ENCODE measurements around the gene SLC22A4. TPM values are rescaled to one million over a fixed set of nuclear protein-coding genes. Genes with fewer than 3 reads are reported as not detected.

SLC22A4 gene
- total RNA-seq, 2 donors from 2014 or later: 1.3 to 8.3 TPM

DNA sequence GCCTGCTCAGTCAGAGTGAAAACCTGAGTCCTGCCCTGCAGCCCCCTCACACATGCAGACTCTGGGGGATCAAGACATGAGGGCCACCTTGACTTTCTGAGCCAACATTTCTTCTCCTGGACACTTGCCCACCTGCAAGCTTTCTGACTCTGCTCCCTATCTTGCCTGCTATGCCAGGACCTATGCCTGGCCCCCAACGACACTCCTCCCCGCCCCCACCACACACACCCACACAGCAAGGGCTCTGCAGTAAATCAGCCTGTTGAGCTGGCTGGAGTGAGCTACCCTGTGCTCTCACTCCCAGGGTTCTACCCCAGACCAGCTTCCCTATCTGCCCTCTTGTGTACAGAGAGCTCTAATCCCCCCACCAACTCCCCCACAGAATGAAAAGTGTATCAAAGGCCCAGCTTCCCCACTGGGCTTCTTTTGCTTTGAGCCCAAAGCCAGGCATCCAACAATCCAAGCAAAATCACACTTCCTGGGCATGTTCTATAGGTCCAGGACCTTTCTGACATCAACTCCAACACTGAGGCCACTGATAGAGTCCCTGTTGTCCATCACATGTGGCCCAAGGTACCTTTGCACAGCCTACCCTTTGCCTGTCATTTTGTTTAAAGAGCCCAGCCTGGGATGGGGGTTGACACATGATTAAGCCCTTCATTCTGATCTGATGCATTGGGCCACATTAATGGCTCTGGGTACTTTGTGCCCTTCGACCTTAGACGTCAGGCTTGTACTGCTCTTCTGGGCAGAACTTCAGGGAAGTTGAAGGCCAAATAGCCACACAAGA, 29.5 kb upstream of the SLC22A4 start:
- Histone ChIP-seq H3K27ac (peak overlapping the region; percentile 72), H3K4me3 (no peak overlapping the region), H3K9ac (ENCODE audit: low read depth in 2 of 2, low read length in 2 of 2) (peak overlapping the region in 1 of 2 donors; percentile 71), H3K36me3 (no peaks in the 10 kb centered on the region), H3K27me3 (no peaks in the 10 kb centered on the region), H3K9me3 (no peaks in the 10 kb centered on the region), H3K4me1 (peaks cover 20% of the 10 kb centered on the region)
- TF ChIP-seq, protein P1, sequence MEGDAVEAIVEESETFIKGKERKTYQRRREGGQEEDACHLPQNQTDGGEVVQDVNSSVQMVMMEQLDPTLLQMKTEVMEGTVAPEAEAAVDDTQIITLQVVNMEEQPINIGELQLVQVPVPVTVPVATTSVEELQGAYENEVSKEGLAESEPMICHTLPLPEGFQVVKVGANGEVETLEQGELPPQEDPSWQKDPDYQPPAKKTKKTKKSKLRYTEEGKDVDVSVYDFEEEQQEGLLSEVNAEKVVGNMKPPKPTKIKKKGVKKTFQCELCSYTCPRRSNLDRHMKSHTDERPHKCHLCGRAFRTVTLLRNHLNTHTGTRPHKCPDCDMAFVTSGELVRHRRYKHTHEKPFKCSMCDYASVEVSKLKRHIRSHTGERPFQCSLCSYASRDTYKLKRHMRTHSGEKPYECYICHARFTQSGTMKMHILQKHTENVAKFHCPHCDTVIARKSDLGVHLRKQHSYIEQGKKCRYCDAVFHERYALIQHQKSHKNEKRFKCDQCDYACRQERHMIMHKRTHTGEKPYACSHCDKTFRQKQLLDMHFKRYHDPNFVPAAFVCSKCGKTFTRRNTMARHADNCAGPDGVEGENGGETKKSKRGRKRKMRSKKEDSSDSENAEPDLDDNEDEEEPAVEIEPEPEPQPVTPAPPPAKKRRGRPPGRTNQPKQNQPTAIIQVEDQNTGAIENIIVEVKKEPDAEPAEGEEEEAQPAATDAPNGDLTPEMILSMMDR (IDR thresholded peaks at IDR 0.05): no peak
- intact Hi-C loops (cut with DNase I): no loop called here
- DNase-seq: peak; percentile 19

DNA sequence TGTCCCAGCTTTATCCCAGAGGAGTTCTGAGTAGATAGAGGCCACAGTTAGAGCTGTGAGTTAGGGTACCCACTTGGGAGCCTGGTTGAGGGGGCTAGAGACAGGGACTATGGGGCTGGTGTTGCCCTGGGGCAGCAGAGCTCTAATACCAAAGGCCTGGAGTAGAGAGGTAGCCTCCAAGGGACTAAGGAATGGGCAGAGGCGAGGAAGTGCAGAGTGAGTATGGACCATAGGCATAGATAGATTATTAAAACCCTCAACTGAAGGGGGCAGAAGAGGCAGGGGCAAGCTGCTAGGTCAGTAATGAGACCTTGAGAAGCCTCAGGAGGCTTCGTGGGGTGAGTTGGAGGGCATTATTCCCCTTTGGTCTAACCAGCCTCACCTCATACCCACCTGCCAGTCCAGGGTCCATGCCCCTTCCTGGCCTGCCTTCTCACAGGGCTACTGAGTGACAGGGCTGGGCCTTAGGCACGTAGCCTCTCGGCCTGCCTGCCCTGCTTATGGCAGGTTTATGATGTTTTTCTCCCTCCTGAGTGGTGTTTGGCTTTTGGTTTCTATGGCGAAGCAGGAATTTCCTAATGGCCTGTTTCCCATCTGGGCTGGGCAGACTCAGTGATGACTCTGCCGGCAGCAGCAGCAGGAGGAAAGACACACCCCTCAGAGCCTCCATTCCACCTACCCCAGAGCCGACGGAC, 28.7 kb upstream of the SLC22A4 start:
- no peaks in the 10 kb centered on the region for H3K36me3 ChIP-seq
- no peaks in the 10 kb centered on the region for H3K27me3 ChIP-seq
- TF ChIP-seq, protein P1 (IDR thresholded peaks at IDR 0.05): no peak
- no peaks in the 10 kb centered on the region for H3K9me3 ChIP-seq
- H3K4me1 ChIP-seq: peaks cover 20% of the 10 kb centered on the region
- peak overlapping the region; percentile 72 for H3K27ac ChIP-seq
- no peak overlapping the region for H3K4me3 ChIP-seq
- peak; percentile 79 for DNase-seq
- peak overlapping the region in 1 of 2 donors; percentile 71 for H3K9ac ChIP-seq (ENCODE audit: low read depth in 2 of 2, low read length in 2 of 2)
- intact Hi-C loops (cut with DNase I): no loop called here

DNA sequence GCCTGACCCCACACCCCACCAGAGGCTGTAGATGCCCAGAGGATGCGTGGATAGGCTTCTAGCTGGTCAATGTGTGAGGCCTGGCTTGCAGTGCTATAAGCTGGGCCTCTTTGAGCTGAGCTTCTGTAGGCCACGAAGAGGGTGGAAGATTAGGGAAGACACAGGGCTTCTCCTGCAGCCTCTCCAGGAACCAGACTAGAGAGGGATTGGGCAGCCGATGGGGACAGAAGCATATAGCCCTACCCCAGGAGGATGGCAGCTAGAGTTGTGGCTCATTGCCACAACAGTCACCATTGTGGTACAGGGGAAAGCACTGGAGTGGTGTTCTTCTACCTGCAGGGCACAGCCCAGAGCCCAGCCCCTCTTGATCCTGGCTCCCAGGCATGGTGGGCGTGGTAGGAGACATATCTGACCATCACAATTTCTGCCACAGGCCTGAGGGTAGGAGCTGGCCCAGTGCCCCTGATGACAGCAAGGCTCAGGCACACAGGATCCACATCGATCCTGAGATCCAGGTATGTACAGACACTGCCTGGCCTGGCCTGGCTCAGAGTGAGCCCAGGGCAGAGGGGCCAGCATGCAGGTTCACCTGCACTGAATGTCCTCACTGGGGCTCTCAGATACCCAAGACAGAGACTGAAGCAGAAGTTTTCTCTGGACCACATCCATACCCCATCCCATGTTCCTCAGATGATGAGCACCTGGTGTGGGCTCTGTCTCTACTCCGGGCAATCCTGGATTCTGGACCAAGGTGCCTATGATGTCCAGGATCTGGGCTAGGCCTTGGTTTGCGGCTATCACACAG, 28.0 kb upstream of the SLC22A4 start:
- DNase-seq: peak; percentile 20
- Histone ChIP-seq H3K9me3 (no peaks in the 10 kb centered on the region), H3K36me3 (no peaks in the 10 kb centered on the region), H3K27me3 (no peaks in the 10 kb centered on the region), H3K4me1 (peaks cover 20% of the 10 kb centered on the region), H3K9ac (ENCODE audit: low read depth in 2 of 2, low read length in 2 of 2) (peak overlapping the region in 1 of 2 donors; percentile 71), H3K27ac (peak overlapping the region; percentile 72), H3K4me3 (no peak overlapping the region)
- intact Hi-C loops (cut with DNase I): no loop called here
- TF ChIP-seq, protein P1 (IDR thresholded peaks at IDR 0.05): no peak

DNA sequence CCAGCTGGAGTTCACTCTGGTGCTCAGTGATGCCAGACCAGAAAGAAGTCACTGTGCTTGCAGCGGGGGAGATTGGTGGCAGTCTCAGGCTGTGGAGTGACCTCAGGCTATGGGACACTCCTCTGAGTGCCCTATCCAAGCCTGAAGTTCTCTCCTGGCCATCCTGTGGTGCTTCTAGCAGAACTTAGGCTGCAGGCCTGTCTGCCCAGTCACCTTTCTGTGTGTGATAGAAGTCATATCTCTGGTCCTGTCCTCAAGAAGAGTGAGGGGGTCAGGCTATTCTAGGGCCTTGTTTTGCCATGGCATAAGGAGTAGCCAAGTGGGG, 27.4 kb upstream of the SLC22A4 start:
- no peak overlapping the region for H3K27ac ChIP-seq
- TF ChIP-seq, protein P1 (IDR thresholded peaks at IDR 0.05): no peak
- DNase-seq: peak; percentile 16
- peaks cover 20% of the 10 kb centered on the region for H3K4me1 ChIP-seq
- H3K4me3 ChIP-seq: no peak overlapping the region
- H3K27me3 ChIP-seq: no peaks in the 10 kb centered on the region
- no peak overlapping the region for H3K9ac ChIP-seq (ENCODE audit: low read depth in 2 of 2, low read length in 2 of 2)
- H3K9me3 ChIP-seq: no peaks in the 10 kb centered on the region
- intact Hi-C loops (cut with DNase I): no loop called here
- H3K36me3 ChIP-seq: no peaks in the 10 kb centered on the region

DNA sequence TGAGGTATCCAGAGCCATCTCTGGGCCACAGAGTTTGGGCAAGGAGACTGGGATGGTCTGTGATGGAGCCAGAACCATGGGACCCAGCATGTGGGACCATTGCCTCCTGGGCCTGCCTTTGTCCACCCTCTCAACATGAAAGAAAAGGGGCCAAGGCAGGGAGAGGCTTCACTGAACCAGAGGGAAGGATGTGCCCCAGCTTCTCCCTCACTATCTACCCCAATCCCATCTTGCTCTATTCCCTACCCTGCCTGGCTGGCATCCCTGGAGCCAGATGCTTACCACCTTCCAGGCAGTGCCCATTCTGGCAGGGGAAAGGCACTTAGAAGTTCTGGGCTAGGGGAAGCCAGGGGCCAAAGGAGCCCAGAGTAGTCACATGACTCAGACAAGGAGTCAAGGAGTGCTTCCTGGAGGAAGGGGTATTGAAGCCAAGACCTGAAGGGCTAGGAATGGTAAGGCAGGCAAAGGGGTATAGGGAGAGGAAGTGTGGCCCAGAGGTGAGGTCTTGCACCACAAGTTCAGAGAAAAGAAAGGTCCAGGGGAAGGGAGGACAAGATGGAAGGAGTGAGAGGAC, 26.9 kb upstream of the SLC22A4 start:
- DNase-seq: no peak
- no peaks in the 10 kb centered on the region for H3K36me3 ChIP-seq

More for the DNA sequence above, 26.9 kb upstream of the SLC22A4 start:
- intact Hi-C loops (cut with DNase I): no loop called here
- Histone ChIP-seq H3K9ac (ENCODE audit: low read depth in 2 of 2, low read length in 2 of 2) (no peak overlapping the region), H3K4me1 (peaks cover 20% of the 10 kb centered on the region), H3K9me3 (no peaks in the 10 kb centered on the region), H3K27ac (no peak overlapping the region), H3K27me3 (no peaks in the 10 kb centered on the region), H3K4me3 (no peak overlapping the region)
- TF ChIP-seq, protein P1 (IDR thresholded peaks at IDR 0.05): no peak
